Fibroblast of lung (primary cell): Measurements from ENCODE around the gene ATG9A.

Experiments
- CTCF ChIP-seq, 2 donors: IDR thresholded peaks in 1 of 2; conservative IDR thresholded peaks in 1 of 2; 1 replicate in 1 of 2; 2 replicates in 1 of 2; pipeline ENCODE4 v1.5.1; 2011 to 2012; ENCODE audit warnings: low read length in 2 of 2, control low read depth in 1 of 2, inconsistent platforms in 1 of 2, low read depth in 1 of 2, mild to moderate bottlenecking in 1 of 2
- EZH2 ChIP-seq: IDR thresholded peaks from 2 replicates; pipeline ENCODE4 v1.5.1; 2012; ENCODE audit warnings: low read length, control low read depth, mild to moderate bottlenecking; ENCODE audit errors: missing control alignments

GRCh38 chr2:219254590-219255201, 25.3 kb upstream of the ATG9A start:
- TF ChIP-seq CTCF (conservative IDR thresholded peaks at IDR 0.05 in 1 of 2, IDR thresholded peaks at IDR 0.05 in 1 of 2; ENCODE audit: low read depth in 1 of 2, low read length in 2 of 2) (no peak), EZH2 (no peak)
